ENCODE results near the gene ACOXL.

Gene ACOXL

GRCh38 chr2:111148925-111149324 lies 416.6 kb downstream of the ACOXL start:
- TF ChIP-seq EZH2phosphoT487 (IDR thresholded peaks at IDR 0.05; ENCODE audit: borderline replicate concordance, low read length), result no peak
- no peak for TF ChIP-seq CTCF (IDR thresholded peaks at IDR 0.05; ENCODE audit: low read depth, low read length, poor library complexity, severe bottlenecking)
- Histone ChIP-seq H3K4me2 (ENCODE audit: low read length) (no peak overlapping the region), H3K4me3 (ENCODE audit: low read length) (no peak overlapping the region), H3K4me1 (ENCODE audit: control insufficient read depth, low read length) (peaks cover 30% of the 10 kb centered on the region), H4K20me1 (ENCODE audit: control insufficient read depth, insufficient read depth, low read depth, low read length) (peaks cover 9% of the 10 kb centered on the region), H3K9me3 (ENCODE audit: control insufficient read depth, insufficient read depth, low read length) (no peaks in the 10 kb centered on the region), H3K36me3 (ENCODE audit: control insufficient read depth, low read length) (peaks cover 94% of the 10 kb centered on the region), H3K9me2 (replicated peaks; ENCODE audit: control insufficient read depth, low read length) (no peaks in the 10 kb centered on the region), H3K27me3 (ENCODE audit: control insufficient read depth, low read length) (no peaks in the 10 kb centered on the region), H3F3A (ENCODE audit: control insufficient read depth, insufficient read depth) (no peaks in the 10 kb centered on the region; the same call in 1 of the 2 replicates), H3K27ac (ENCODE audit: low read depth, low read length) (no peak overlapping the region), H3K79me2 (ENCODE audit: control insufficient read depth, low read length) (peaks cover 90% of the 10 kb centered on the region)

- no peak overlapping the region for H3K4me3 ChIP-seq (ENCODE audit: low read length)
- no peak for TF ChIP-seq CTCF (IDR thresholded peaks at IDR 0.05; ENCODE audit: low read depth, low read length, poor library complexity, severe bottlenecking)
- TF ChIP-seq EZH2phosphoT487 (IDR thresholded peaks at IDR 0.05; ENCODE audit: borderline replicate concordance, low read length), result no peak
- peaks cover 93% of the 10 kb centered on the region for H3K36me3 ChIP-seq (ENCODE audit: control insufficient read depth, low read length)
- H3F3A ChIP-seq (ENCODE audit: control insufficient read depth, insufficient read depth), result peaks cover 5% of the 10 kb centered on the region; the same call in 1 of the 2 replicates
- no peaks in the 10 kb centered on the region for H3K9me3 ChIP-seq (ENCODE audit: control insufficient read depth, insufficient read depth, low read length)
- H4K20me1 ChIP-seq (ENCODE audit: control insufficient read depth, insufficient read depth, low read depth, low read length), result peaks cover 9% of the 10 kb centered on the region
- H3K27ac ChIP-seq (ENCODE audit: low read depth, low read length), result no peak overlapping the region
- no peaks in the 10 kb centered on the region for H3K9me2 ChIP-seq (replicated peaks; ENCODE audit: control insufficient read depth, low read length)
- H3K79me2 ChIP-seq (ENCODE audit: control insufficient read depth, low read length), result peaks cover 86% of the 10 kb centered on the region
- peaks cover 38% of the 10 kb centered on the region for H3K4me1 ChIP-seq (ENCODE audit: control insufficient read depth, low read length)
- no peaks in the 10 kb centered on the region for H3K27me3 ChIP-seq (ENCODE audit: control insufficient read depth, low read length)
- no peak overlapping the region for H3K4me2 ChIP-seq (ENCODE audit: low read length)
These were observed 417.6 kb downstream of the ACOXL start for GRCh38 chr2:111149882-111150455.

GRCh38 chr2:111154758-111155157 lies 422.4 kb downstream of the ACOXL start:
- TF ChIP-seq EZH2phosphoT487 (IDR thresholded peaks at IDR 0.05; ENCODE audit: borderline replicate concordance, low read length), result no peak
- TF ChIP-seq CTCF (IDR thresholded peaks at IDR 0.05; ENCODE audit: low read depth, low read length, poor library complexity, severe bottlenecking), result no peak
- H3K79me2 ChIP-seq (ENCODE audit: control insufficient read depth, low read length), result peaks cover 79% of the 10 kb centered on the region
- H3K36me3 ChIP-seq (ENCODE audit: control insufficient read depth, low read length), result peaks cover 92% of the 10 kb centered on the region

More at GRCh38 chr2:111154758-111155157, 422.4 kb downstream of the ACOXL start:
- no peaks in the 10 kb centered on the region for H3K9me2 ChIP-seq (replicated peaks; ENCODE audit: control insufficient read depth, low read length)
- H3K27me3 ChIP-seq (ENCODE audit: control insufficient read depth, low read length), result no peaks in the 10 kb centered on the region
- peaks cover 57% of the 10 kb centered on the region for H3K4me1 ChIP-seq (ENCODE audit: control insufficient read depth, low read length)
- no peak overlapping the region for H3K4me2 ChIP-seq (ENCODE audit: low read length)
- no peak overlapping the region for H3K4me3 ChIP-seq (ENCODE audit: low read length)
- H3K27ac ChIP-seq (ENCODE audit: low read depth, low read length), result peak overlapping the region; percentile 93
- H3F3A ChIP-seq (ENCODE audit: control insufficient read depth, insufficient read depth), result peaks cover 35% of the 10 kb centered on the region
- peaks cover 26% of the 10 kb centered on the region for H4K20me1 ChIP-seq (ENCODE audit: control insufficient read depth, insufficient read depth, low read depth, low read length)
- H3K9me3 ChIP-seq (ENCODE audit: control insufficient read depth, insufficient read depth, low read length), result no peaks in the 10 kb centered on the region
